Stromal cell of bone marrow (primary cell): ENCODE data around the gene SPATA33.
"Not testable (repeated sequence)": the region's sequence is repeated elsewhere in the genome, so short reads cannot be mapped to it uniquely, and the experiment has no call there.

Experiments
- DNase-seq: peaks from one replicate; pipeline ENCODE4 v3.0.0-alpha.2; 2012; ENCODE audit warnings: low read depth

SPATA33 gene

GRCh38 chr16:89693931-89694783 lies 36.5 kb downstream of the SPATA33 start:
- no peak for DNase-seq

GRCh38 chr16:89694784-89695085 lies 37.1 kb downstream of the SPATA33 start:
- not testable (repeated sequence) for DNase-seq

DNA sequence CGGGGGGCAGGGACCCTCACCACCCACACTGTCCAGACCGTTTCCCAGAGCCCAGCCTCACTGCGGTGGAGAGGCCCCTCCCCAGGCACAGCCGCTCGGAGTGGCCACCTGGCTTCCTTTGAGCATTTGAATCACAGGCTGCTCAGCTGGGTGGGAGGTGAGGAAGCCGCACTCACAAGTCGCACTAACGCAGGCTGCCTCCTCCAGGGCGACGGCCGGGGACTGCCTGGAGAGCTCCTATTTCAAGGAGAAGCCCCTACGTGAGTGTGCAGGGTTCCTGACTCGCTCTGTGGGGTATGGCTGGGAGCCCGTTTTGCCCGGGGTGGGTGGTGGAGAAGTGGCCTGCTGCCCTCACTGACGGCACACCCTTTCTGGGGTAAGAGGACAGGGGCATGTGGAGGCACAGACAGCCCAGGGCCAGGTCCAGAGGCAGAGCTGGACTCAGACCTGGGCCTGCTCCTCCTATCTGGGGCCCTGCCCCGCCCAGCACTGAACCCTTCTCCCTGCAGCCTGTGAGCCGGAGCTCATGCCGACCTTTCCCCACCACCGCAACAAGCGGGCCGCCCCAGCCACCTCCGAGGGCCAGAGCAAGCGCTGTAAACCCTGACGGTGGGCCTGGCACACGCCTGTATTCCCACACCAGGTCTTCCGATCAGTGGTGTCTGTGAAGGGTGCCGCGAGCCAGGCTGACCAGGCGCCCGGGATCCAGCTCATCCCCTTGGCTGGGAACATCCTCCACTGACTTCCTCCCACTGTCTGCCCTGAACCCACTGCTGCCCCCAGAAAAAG lies 37.6 kb downstream of the SPATA33 start:
- DNase-seq: no peak

DNA sequence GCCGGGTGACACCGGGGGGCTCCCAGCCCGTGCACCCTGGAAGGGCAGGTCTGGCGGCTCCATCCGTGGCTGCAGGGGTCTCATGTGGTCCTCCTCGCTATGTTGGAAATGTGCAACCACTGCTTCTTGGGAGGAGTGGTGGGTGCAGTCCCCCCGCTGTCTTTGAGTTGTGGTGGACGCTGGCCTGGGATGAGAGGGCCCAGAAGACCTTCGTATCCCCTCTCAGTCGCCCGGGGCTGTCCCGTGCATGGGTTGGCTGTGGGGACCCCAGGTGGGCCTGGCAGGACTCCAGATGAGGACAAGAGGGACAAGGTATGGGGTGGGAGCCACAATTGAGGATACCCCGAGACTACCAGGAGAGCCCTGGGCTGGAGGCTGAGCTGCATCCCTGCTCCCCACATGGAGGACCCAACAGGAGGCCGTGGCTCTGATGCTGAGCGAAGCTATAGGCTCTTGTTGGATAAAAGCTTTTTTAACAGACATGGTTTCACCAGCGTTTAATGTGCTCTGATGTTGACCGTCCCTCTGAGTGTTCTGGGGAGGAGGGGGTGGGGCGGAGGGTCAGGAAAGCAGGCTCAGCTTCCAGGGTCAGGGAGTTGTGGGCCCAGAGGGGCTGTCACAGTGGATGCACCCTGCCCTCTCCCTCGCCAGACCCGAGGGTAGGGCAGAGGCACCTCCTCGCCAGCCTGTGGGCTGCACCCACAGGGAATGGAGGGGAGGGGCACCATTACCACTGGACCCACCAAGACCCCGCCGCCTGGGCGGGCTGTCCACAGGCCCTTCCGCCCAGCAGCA lies 38.4 kb downstream of the SPATA33 start:
- no peak for DNase-seq

DNA sequence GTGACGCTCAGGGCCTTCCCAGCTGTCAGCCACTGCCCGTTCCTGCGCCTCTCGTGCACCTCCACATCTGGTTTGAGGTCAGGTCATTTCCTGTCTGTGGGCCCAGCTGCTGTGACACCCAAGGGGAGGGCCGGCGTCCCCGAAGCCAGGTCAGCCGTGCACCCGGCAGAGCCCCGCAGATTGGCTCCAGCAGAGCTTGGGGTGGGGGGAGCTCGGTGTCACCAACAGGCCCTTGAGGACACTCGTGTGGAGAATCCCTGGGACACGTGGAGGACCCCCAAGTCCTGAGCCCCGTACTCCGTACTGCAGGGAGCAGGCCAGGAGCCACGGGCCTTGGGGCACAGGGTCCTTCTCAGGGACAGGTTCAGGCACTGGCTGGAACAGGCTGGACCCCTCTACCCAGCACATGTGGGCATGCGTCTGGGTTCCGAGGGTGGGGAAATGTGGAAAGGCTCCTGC lies 39.1 kb downstream of the SPATA33 start:
- no peak for DNase-seq

DNA sequence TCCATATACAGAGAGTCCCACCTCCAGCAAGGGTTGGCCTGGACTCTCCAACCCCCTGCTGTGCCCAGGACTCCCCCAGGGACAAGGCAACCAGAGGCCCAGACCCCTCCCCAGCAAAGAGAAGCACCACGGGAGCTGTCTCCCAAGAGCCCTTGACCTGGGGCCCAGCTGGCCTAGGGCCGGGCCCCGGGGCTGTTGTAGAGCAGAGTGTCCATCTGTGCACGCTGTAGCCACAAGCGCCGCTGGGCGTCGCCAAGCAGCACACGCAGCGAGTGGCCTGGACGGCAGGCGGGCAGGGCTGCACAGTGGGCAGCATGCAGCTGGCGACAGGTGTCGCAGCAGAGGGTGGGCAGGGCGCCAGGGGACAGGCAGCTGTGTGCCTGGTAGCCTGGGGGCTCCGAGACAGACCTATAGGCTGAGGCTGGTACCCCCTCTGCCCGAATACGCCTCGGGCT lies 39.6 kb downstream of the SPATA33 start:
- DNase-seq: no peak

GRCh38 chr16:89697616-89698331 lies 40.1 kb downstream of the SPATA33 start:
- DNase-seq: no peak

DNA sequence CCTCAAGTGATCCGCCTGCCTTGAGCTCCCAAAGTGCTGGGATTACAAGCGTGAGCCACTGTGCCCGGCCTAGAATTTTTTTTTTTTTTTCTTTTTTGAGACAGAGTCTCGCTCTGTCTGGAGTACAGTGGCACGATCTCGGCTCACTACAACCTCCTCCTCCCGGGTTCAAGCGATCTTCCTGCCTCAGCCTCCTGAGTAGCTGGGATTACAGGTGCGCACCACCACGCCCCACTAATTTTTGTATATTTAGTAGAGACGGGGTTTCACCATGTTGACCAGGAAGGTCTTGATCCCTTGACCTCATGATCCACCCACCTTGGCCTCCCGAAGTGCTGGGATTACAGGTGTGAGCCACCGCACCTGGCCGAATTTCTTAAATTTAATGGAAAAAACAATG lies 41.1 kb downstream of the SPATA33 start:
- not testable (repeated sequence) for DNase-seq

DNA sequence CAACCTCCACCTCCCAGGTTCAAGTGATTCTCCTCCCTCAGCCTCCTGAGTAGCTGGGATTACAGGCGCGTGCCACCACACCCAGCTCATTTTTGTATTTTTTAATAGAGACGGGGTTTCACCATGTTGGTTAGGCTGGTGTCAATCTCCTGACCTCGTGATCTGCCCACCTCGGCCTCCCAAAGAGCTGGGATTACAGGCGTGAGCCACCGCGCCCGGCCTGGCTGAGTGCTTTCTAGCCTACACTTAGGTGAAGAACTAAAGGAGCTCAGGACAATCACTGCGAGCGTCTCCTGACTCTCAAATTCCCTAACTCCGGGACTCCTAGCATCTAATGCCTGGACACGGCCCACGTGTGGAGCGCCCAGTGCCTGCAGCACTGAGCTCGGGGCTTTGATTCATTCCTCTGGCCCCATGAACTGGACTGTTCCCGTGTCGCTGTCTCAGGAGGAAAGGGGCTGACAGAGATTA lies 42.0 kb downstream of the SPATA33 start:
- DNase-seq: not testable (repeated sequence)

GRCh38 chr16:89700100-89700648 lies 42.5 kb downstream of the SPATA33 start:
- DNase-seq: peak; percentile 84

- DNase-seq: no peak
Measured at GRCh38 chr16:89700649-89701424, 43.2 kb downstream of the SPATA33 start.

DNA sequence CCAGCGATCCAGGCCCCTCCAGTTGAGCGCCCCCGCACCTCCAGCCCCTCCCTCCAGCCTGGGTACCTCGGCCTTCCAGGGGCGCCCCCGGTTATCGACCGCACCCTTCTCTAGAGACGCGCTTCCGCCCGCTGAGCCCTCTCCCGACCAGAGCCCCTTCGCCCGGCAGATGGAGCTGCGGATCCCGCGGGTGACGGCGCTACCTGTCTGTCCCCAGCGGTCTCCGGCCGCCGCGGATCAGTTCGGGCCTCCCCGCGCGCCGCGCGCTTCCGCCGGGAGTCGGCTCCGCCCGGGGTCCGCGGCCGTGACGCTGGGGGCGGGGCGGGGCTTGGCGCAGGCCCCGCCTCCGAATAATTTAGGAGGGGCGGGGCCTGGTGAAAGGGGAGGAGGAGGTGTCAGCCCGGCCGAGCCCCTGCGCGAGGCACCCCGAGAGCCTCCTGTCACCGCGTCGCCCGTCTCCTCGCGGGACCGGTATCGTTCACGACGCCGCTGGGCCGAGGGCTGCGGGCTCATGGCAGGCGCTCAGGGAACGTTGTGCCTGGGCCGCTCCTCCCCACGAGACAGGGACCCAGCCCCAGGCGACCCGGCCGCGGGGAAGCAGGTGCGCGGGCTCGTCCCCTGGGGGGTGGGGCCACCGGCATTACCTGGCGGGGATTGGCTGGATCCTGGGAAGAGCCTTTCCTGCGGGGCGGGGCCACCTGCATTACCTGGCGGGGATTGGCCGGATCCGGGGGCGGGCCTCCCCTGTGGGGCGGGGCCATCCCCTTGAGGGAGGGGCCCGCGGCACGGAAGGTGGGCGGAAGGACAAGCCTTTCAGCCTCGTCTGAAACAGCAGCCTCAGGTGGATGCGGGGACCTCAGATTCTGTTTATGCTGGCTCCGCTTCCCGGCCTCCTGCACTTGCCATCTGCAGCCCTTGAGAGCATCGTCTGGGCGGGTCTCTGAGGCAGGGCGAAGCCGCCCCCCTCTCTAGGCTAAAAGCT lies 44.1 kb downstream of the SPATA33 start, which contains the start of gene SPATA2L:
SPATA2L (minus strand) TSS at position 281 of the 982 bp plus-strand sequence. CDS start 473 bp downstream, outside the sequence.
- DNase-seq: no peak

DNA sequence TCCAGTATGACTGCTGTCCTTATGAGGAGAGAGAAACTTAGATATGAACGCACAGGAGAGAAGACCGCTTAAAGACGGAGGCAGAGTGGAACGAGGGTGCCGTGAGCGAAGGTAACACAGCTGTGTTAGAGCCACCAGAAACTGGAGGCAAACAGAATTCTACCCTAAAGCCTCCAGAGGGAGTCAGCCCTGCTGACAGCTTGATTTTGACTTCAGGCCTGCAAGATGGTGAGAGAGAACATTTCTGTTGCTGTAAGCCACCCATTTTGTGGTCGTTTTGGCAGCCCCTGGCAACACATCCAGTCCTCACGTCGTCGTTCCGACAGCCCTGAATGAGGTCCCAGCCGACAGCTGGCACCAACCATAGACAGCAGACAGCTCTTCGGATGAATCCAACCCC lies 46.6 kb downstream of the SPATA33 start:
- no peak for DNase-seq

DNA sequence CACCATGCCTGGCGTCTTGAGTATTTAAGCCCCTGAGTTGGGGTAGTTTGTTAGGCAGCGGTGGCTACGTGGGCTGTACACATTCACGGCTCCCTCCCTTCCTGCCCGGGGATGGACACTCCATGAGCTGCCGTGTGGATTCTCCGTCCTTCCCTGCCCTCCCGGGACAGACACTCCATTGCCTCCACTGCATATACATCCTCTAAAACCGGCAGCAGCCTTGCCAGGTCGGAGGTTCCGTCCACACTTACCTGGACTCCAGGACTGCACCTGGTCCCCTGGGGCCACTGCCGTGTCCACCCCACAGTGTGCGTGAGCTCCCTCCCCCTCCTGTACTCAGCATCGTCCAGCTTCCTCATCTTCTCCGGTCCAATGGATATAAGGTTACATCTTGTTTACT lies 47.4 kb downstream of the SPATA33 start:
- no peak for DNase-seq

DNA sequence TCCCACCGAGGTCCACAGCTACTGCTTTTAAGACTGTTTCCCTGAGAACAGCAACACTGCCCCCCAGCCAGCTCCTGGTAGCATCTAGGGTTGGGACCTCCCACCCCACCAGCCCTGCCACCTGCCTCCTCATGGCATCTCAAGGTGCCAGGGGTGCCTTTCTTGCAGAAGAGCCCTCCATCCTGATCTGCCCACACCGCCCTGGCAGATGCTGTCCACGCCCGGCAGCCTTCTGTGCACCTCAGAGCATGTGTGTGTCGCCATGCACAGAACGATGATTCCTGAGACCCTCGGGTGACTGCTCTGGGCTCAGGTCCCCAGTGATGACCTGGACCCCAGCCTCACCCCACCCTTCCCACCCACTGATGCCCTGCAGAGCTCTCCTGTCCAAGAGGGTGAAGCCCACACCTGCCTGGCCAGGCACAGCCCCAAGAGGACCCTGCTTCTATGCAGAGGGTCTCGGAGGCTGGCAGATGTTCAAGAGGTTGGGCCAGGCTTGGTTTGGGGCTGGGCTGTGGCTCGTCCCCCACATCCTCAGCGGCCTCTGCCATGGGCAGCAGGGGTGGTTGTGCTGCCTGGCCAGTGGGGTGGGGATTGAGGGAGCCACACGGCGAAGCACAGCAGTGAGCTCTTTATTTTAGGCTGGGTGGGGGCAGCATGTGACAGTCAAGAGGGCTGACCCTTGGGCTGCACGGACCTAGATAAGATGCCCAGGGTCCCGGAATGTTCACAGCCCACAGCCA lies 49.1 kb downstream of the SPATA33 start:
- no peak for DNase-seq

DNA sequence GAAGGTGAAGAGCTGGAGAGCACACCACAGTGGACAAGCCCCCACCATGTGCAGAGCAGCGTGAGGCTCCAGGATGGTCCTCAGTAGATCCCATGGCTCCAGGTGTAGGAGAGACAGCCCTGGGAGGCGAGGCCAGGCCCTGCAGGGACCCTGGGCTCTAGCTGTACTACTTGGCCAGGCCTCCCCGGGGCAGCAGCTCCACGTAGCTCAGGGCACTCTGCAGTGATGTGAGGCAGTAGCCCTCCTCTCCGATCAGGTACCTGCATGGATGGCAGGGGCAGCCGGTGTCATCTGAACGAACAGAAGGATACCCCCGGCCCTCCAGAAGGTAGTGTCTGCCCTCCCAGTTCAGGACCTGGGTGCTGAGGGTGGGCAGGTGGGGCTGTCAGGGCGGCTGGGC lies 50.1 kb downstream of the SPATA33 start:
- no peak for DNase-seq

GRCh38 chr16:89708481-89708931 lies 50.9 kb downstream of the SPATA33 start:
- no peak for DNase-seq

GRCh38 chr16:89709166-89709565 lies 51.5 kb downstream of the SPATA33 start:
- DNase-seq: no peak
